ENCODE results near the gene FAM107B. TPM values are rescaled to one million over a fixed set of nuclear protein-coding genes. Genes with fewer than 3 reads are reported as not detected.

FAM107B gene
- total RNA-seq, 1 experiment from 2014 or later = 61.6 TPM

DNA sequence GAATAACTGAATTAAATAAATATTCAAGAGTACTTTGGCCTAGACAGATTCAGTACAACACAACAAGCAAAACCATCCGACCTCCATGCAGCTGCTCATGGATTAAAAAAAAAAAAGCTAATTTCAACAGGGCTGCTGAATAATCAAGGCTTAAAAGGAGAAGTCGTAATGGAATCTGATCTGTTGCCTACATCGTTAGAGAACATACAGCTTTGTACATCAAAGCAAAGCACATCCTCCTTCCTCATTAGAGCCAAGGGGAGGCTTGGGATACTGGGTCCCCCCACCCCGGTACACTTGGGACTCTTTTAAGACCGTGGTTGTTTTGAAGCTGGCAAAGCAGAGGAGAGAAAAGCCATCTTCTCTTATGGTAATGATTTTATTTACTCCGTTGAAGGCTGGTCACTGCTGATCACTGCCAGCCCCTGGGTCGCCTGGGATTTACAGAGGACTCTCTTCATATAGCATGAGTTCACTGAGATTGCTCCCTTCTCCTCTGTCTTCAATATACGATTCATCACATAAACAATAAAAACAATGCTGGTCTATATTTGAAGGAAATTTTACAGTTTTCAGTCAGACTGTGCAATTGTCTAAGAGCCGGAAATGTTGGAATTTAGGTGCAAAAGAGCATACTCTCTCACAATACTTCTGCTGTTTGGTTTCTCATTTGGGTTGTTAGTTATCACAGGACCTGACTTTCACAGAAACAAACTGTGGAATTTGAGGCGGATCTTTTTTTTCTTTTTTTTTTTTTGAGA lies 148.8 kb downstream of the FAM107B start:
- BruUV-seq (replicated peaks) = no TSS peak
- no peaks in the 10 kb centered on the region for H3K36me3 ChIP-seq (ENCODE audit: insufficient read depth, low read length, poor library complexity, severe bottlenecking)
- ChIA-PET POLR2A (ENCODE audit: low non-redundant PET) (interaction anchor here (0.6 kb wide), 1 partner anchor 15 kb away, joined by 3 read pairs; no protein-coding TSS in a partner anchor), CTCF (no interaction called here)
- no peak for DNase-seq (ENCODE audit: low spot score)
- no peaks in the 10 kb centered on the region for H3K9me3 ChIP-seq (ENCODE audit: low read depth, low read length, poor library complexity, severe bottlenecking)
- H3K4me3 ChIP-seq (ENCODE audit: low read depth, low read length, poor library complexity, severe bottlenecking) = no peak overlapping the region
- H3K4me1 ChIP-seq (ENCODE audit: insufficient read depth, low read length, poor library complexity, severe bottlenecking) = peaks cover 5% of the 10 kb centered on the region
- H3K27ac ChIP-seq (ENCODE audit: low read depth, low read length, poor library complexity, severe bottlenecking) = no peak overlapping the region
- no peak for TF ChIP-seq EZH2 (IDR thresholded peaks at IDR 0.05; ENCODE audit: borderline replicate concordance, low read depth, low read length, poor library complexity, severe bottlenecking)
- TF ChIP-seq, protein P1, sequence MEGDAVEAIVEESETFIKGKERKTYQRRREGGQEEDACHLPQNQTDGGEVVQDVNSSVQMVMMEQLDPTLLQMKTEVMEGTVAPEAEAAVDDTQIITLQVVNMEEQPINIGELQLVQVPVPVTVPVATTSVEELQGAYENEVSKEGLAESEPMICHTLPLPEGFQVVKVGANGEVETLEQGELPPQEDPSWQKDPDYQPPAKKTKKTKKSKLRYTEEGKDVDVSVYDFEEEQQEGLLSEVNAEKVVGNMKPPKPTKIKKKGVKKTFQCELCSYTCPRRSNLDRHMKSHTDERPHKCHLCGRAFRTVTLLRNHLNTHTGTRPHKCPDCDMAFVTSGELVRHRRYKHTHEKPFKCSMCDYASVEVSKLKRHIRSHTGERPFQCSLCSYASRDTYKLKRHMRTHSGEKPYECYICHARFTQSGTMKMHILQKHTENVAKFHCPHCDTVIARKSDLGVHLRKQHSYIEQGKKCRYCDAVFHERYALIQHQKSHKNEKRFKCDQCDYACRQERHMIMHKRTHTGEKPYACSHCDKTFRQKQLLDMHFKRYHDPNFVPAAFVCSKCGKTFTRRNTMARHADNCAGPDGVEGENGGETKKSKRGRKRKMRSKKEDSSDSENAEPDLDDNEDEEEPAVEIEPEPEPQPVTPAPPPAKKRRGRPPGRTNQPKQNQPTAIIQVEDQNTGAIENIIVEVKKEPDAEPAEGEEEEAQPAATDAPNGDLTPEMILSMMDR (conservative IDR thresholded peaks at IDR 0.05; ENCODE audit: low read depth, low read length) = no peak
- no peaks in the 10 kb centered on the region for H3K27me3 ChIP-seq (replicated peaks; ENCODE audit: insufficient read depth, low read depth, low read length, poor library complexity)
- intact Hi-C loops (cut with micrococcal nuclease; ENCODE audit: unreplicated experiment) = no loop called here

DNA sequence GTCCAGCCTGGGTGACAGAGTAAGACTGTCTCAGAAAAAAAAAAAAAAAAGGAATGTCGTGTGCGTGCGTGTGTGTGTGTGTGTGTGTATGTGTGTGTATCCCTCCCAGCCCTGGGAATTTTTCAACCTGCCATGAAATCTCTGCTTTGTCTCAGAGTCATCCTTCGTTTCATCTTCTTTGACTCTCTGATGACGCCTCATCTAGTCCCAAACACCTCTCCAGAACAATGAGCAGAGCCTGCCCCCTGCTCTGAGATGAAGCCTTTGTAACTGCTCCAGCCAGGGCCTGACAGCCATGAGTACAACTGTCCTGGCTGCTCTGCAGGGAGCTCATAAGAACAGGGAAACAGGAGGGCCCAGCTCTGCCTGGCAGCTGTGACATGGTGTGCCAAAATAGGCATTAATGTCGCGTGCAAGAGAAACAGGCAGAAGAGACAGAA lies 149.5 kb downstream of the FAM107B start:
- DNase-seq (ENCODE audit: low spot score) = peak; percentile 45

DNA sequence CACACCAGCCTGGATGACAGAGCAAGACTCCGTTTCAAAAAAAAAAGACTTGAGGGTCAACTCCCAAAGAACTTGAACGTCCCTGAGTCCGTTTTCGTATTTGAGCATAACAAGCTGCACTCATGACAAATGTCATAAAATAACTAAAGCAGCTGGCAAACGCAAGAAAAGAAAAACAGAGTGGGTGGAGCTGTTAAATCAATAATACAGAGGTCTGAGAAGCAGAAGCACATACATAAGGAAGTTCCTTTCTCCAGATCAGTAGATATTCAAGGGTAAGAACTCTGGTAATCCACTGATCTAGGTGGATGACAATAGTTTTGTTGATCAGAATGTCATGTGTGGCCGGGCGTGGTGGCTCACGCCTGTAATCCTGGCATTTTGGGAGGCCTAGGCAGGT lies 150.1 kb downstream of the FAM107B start:
- POLR2A ChIA-PET (ENCODE audit: low non-redundant PET) = interaction anchor here (0.7 kb wide), 1 partner anchor 15 kb away, joined by 5 read pairs; no protein-coding TSS in a partner anchor
- no peak for TF ChIP-seq EZH2 (IDR thresholded peaks at IDR 0.05; ENCODE audit: borderline replicate concordance, low read depth, low read length, poor library complexity, severe bottlenecking)
- TF ChIP-seq, protein P1 (conservative IDR thresholded peaks at IDR 0.05; ENCODE audit: low read depth, low read length) = no peak
- no peaks in the 10 kb centered on the region for H3K9me3 ChIP-seq (ENCODE audit: low read depth, low read length, poor library complexity, severe bottlenecking)
- BruUV-seq (replicated peaks) = no TSS peak
- peaks cover 5% of the 10 kb centered on the region for H3K4me1 ChIP-seq (ENCODE audit: insufficient read depth, low read length, poor library complexity, severe bottlenecking)
- CTCF ChIA-PET = no interaction called here
- no peak for DNase-seq (ENCODE audit: low spot score)
- H3K4me3 ChIP-seq (ENCODE audit: low read depth, low read length, poor library complexity, severe bottlenecking) = no peak overlapping the region
- intact Hi-C loops (cut with micrococcal nuclease; ENCODE audit: unreplicated experiment) = no loop called here
- H3K27me3 ChIP-seq (replicated peaks; ENCODE audit: insufficient read depth, low read depth, low read length, poor library complexity) = no peaks in the 10 kb centered on the region
- H3K36me3 ChIP-seq (ENCODE audit: insufficient read depth, low read length, poor library complexity, severe bottlenecking) = no peaks in the 10 kb centered on the region
- H3K27ac ChIP-seq (ENCODE audit: low read depth, low read length, poor library complexity, severe bottlenecking) = no peak overlapping the region

More for the DNA sequence above, 149.5 kb downstream of the FAM107B start:
- no peaks in the 10 kb centered on the region for H3K36me3 ChIP-seq (ENCODE audit: insufficient read depth, low read length, poor library complexity, severe bottlenecking)
- H3K4me3 ChIP-seq (ENCODE audit: low read depth, low read length, poor library complexity, severe bottlenecking) = no peak overlapping the region
- no peaks in the 10 kb centered on the region for H3K27me3 ChIP-seq (replicated peaks; ENCODE audit: insufficient read depth, low read depth, low read length, poor library complexity)
- no peak for TF ChIP-seq EZH2 (IDR thresholded peaks at IDR 0.05; ENCODE audit: borderline replicate concordance, low read depth, low read length, poor library complexity, severe bottlenecking)
- TF ChIP-seq, protein P1 (conservative IDR thresholded peaks at IDR 0.05; ENCODE audit: low read depth, low read length) = no peak
- peaks cover 5% of the 10 kb centered on the region for H3K4me1 ChIP-seq (ENCODE audit: insufficient read depth, low read length, poor library complexity, severe bottlenecking)
- H3K9me3 ChIP-seq (ENCODE audit: low read depth, low read length, poor library complexity, severe bottlenecking) = no peaks in the 10 kb centered on the region
- intact Hi-C loops (cut with micrococcal nuclease; ENCODE audit: unreplicated experiment) = no loop called here
- ChIA-PET CTCF (no interaction called here), POLR2A (ENCODE audit: low non-redundant PET) (interaction anchor here (0.6 to 0.7 kb wide), 2 partner anchors 15 to 16 kb away, joined by 3 to 5 read pairs; no protein-coding TSS in a partner anchor)
- peak overlapping the region; percentile 43 for H3K27ac ChIP-seq (ENCODE audit: low read depth, low read length, poor library complexity, severe bottlenecking)
- no TSS peak for BruUV-seq (replicated peaks)
